ENCODE results near the gene KCNMA1. TPM values are rescaled to one million over a fixed set of nuclear protein-coding genes. Genes with fewer than 3 reads are reported as not detected.

Gene KCNMA1
- total RNA-seq, 1 donor from 2014 or later, result 2.2 TPM

GRCh38 chr10:76928565-76928964, 709.0 kb downstream of the KCNMA1 start:
- intact Hi-C loops (cut with DNase I), result no loop called here
- DNase-seq (ENCODE audit: missing footprints) (no peak), ATAC-seq (no peak)

- intact Hi-C loops (cut with DNase I), result no loop called here
- ATAC-seq (no peak), DNase-seq (ENCODE audit: missing footprints) (no peak)
These were observed 711.8 kb downstream of the KCNMA1 start for GRCh38 chr10:76925636-76926405.

DNA sequence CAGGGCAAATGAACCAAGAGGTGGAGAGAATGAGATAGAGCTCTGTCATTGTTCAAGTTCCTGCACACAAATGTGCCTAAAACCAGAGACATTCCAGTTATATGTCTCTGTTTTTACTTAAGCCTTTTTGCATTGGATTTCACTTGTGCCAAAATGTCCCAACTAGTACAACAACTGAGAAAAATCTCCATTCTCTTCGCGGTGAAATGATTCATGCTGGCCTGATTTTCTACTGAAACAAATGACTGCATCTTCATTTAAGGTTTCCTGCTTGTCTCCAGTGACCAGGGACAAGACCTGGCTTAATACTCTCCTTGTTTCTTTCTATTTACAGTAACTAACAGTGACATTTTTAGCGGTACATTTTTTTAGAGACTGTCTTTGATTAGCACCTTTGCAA, 714.9 kb downstream of the KCNMA1 start:
- ATAC-seq (no peak), DNase-seq (ENCODE audit: missing footprints) (no peak)
- intact Hi-C loops (cut with DNase I), result no loop called here

DNA sequence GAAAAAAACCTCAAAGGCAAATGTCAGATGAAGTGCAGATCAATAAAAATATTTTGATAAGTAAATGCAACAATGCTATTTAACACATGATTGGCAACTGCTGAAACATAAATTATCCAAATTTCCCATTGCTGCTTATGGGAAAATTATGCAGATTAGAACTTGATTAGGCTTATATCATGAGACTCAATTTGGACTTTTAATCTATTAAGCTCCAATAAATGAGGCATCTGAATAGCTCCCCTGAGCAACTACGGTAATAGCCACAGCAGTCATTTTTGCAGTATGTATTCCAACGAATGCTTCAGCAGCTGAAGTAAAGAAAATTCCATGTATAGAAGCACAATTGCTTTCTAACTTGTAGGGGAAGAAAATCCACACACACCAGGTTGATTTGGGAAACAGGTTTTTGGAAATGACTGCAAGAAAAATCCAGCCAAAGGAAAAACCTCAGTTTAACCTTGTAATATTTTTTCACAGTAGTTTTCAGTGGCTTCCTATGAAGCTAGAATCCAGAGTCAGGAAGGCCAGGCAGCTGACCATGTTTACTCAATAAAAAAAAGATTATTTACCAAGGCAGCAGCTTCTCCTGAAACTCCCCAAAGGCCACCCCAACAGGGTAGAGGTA, 716.1 kb downstream of the KCNMA1 start:
- intact Hi-C loops (cut with DNase I), result no loop called here
- ATAC-seq (no peak), DNase-seq (ENCODE audit: missing footprints) (no peak)

- intact Hi-C loops (cut with DNase I), result no loop called here
- no peak for DNase-seq (ENCODE audit: missing footprints)
- no peak for ATAC-seq
These were observed 717.0 kb downstream of the KCNMA1 start for GRCh38 chr10:76920581-76920980.

GRCh38 chr10:76918106-76918505, 719.5 kb downstream of the KCNMA1 start:
- DNase-seq (ENCODE audit: missing footprints) (no peak), ATAC-seq (no peak)

GRCh38 chr10:76917071-76917470, 720.5 kb downstream of the KCNMA1 start:
- intact Hi-C loops (cut with DNase I), result no loop called here
- no peak for ATAC-seq
- DNase-seq (ENCODE audit: missing footprints), result no peak

More at GRCh38 chr10:76918106-76918505, 719.5 kb downstream of the KCNMA1 start:
- intact Hi-C loops (cut with DNase I), result no loop called here

DNA sequence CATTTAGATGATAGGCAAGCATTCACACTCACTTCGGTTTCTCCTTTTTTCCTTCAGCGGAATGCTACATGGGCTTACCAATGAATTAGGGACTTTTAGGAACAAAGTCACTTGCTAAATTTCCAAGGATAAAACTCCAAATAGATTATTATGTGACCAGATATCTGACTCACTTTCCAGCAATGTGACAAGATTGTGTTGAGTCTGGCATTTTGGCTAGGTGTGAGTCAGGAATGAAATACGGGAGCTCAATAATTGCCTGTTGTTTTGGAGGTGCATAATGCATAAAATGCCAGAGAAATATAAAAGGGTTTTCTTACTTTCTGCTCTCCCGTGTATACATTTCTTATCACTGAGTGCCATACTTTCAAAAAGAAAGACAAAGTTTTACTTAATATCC, 721.1 kb downstream of the KCNMA1 start:
- ATAC-seq (no peak), DNase-seq (ENCODE audit: missing footprints) (no peak)
- intact Hi-C loops (cut with DNase I), result no loop called here

DNA sequence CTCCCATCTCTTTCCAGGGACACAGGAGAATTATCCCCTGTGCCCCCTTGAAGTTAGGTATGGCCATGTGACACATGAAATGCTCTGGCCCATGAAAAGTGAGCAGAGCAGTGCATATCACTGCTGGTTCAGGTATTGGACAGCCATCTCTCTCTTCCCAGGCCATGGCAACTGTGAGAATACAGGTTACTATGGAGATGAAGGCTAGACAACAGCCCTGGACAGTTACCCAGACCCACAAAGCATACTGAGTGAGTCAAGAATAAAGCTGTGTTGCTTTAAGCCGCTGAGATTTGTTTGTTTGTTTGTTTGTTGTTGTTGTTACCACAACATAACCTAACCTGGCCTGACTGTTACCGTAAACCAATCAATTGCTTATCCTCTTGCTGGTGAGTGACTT, 722.3 kb downstream of the KCNMA1 start:
- intact Hi-C loops (cut with DNase I), result no loop called here
- ATAC-seq, result no peak
- no peak for DNase-seq (ENCODE audit: missing footprints)

GRCh38 chr10:76911184-76911583, 726.4 kb downstream of the KCNMA1 start:
- ATAC-seq (no peak), DNase-seq (ENCODE audit: missing footprints) (no peak)
- intact Hi-C loops (cut with DNase I), result no loop called here

GRCh38 chr10:76910184-76910962, 727.2 kb downstream of the KCNMA1 start:
- DNase-seq (ENCODE audit: missing footprints) (no peak), ATAC-seq (no peak)
- intact Hi-C loops (cut with DNase I), result no loop called here

GRCh38 chr10:76906256-76906655, 731.4 kb downstream of the KCNMA1 start:
- no peak for DNase-seq (ENCODE audit: missing footprints)
- intact Hi-C loops (cut with DNase I), result loop anchor here (10.0 kb wide), 1 partner anchor 351 kb away; no protein-coding TSS in a partner anchor
- ATAC-seq, result no peak

GRCh38 chr10:76905251-76905650, 732.4 kb downstream of the KCNMA1 start:
- ATAC-seq (peak; percentile 25), DNase-seq (ENCODE audit: missing footprints) (no peak)
- intact Hi-C loops (cut with DNase I), result loop anchor here (10.0 kb wide), 1 partner anchor 350 kb away; no protein-coding TSS in a partner anchor

- ATAC-seq (no peak), DNase-seq (ENCODE audit: missing footprints) (no peak)
- intact Hi-C loops (cut with DNase I), result loop anchor here (10.0 kb wide), 1 partner anchor 349 kb away; no protein-coding TSS in a partner anchor
These were observed 734.1 kb downstream of the KCNMA1 start for GRCh38 chr10:76903387-76903945.

GRCh38 chr10:76902949-76903348, 734.7 kb downstream of the KCNMA1 start:
- intact Hi-C loops (cut with DNase I), result loop anchor here (10.0 kb wide), 1 partner anchor 348 kb away; no protein-coding TSS in a partner anchor
- ATAC-seq, result peak; percentile 72
- DNase-seq (ENCODE audit: missing footprints), result peak; percentile 70

- DNase-seq (ENCODE audit: missing footprints) (no peak), ATAC-seq (no peak)
- intact Hi-C loops (cut with DNase I), result loop anchor here (10.0 kb wide), 1 partner anchor 347 kb away; no protein-coding TSS in a partner anchor
These were observed 735.9 kb downstream of the KCNMA1 start for GRCh38 chr10:76901701-76902100.

DNA sequence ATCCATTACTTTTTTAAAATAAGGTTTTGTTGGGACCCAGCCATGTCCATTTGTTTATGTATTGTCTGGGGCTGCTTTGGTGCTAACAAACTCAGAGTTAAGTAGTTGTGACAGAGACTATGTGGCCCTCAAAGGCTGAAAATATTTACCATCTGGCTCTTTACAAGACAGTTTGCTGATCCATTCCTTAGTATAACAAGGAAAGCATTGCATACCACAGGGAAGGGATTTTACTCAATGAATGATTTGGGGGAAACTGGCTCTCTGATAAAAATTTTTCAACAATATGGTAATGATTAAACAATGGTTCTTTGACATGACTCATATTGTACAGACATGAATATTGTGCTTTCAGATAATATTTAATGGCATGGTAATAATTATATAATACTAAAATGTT, 738.1 kb downstream of the KCNMA1 start:
- DNase-seq (ENCODE audit: missing footprints) (no peak), ATAC-seq (no peak)
- intact Hi-C loops (cut with DNase I), result no loop called here

DNA sequence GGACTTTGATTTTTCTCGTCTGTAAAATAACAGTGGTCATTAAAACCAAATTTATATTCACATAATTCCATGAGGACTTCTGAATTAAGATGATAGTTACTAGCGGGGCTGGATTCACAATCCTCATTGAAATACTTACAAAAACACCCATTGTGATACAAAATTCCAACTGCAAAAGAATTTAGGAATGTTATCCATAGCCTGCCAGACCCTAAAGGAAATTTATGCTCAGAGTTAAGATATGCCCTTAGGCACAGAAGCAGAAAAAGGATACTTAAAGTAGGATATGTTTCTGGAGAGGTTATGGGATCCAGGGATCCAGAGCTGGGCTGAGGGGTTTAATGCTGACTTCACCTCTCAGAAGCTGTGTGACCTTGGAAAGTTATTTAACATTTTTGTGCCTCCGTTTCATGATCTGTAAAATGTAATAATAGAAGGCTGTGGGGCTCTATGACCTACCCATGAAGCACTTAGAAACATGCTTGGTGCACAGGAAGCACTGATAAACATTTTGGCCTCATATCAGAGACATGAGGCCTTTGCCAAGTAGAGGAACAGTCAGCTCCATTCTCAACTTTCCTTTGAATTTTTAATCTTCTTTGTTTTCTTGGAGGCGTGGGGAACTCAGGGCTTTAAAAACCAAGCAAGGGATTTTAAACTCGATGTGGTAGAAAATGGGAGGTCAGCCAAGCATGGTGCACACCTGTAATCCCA, 744.7 kb downstream of the KCNMA1 start:
- no peak for ATAC-seq
- no peak for DNase-seq (ENCODE audit: missing footprints)
- intact Hi-C loops (cut with DNase I), result no loop called here

Measured in Right ventricle myocardium inferior (tissue), 1 donor.